NCI-H2081 (cell line): ENCODE measurements around the gene AUTS2.
"Not testable (repeated sequence)": the region's sequence is repeated elsewhere in the genome, so short reads cannot be mapped to it uniquely, and the experiment has no call there.

ENCODE experiments used
- DNase-seq, 2 experiments: peaks; one replicate each; lab custom pipeline; 2025; lab: John Stamatoyannopoulos, UW

AUTS2 gene

GRCh38 chr7:70630818-70631457 lies 1032.7 kb downstream of the AUTS2 start:
- peak in 1 of 2 experiments; percentile 30 for DNase-seq

GRCh38 chr7:70631718-70632117 lies 1033.4 kb downstream of the AUTS2 start:
- peak in 1 of 2 experiments; percentile 57 for DNase-seq

GRCh38 chr7:70632400-70632799 lies 1034.1 kb downstream of the AUTS2 start:
- no peak for DNase-seq

- DNase-seq: no peak
Measured at GRCh38 chr7:70634071-70634470, 1035.8 kb downstream of the AUTS2 start.

- no peak for DNase-seq
Measured at GRCh38 chr7:70634610-70635068, 1036.4 kb downstream of the AUTS2 start.

- no peak for DNase-seq
Measured at GRCh38 chr7:70635633-70636032, 1037.4 kb downstream of the AUTS2 start.

- no peak for DNase-seq
Measured at GRCh38 chr7:70636169-70636568, 1037.9 kb downstream of the AUTS2 start.

GRCh38 chr7:70637726-70638125 lies 1039.5 kb downstream of the AUTS2 start:
- DNase-seq: no peak

- peak in 1 of 2 experiments; percentile 54 for DNase-seq
Measured at GRCh38 chr7:70638158-70639107, 1040.2 kb downstream of the AUTS2 start.

GRCh38 chr7:70640266-70640833 lies 1042.1 kb downstream of the AUTS2 start:
- no peak for DNase-seq

GRCh38 chr7:70641882-70642281 lies 1043.6 kb downstream of the AUTS2 start:
- DNase-seq: no peak

- DNase-seq: no peak
Measured at GRCh38 chr7:70645279-70645678, 1047.0 kb downstream of the AUTS2 start.

GRCh38 chr7:70645876-70646351 lies 1047.6 kb downstream of the AUTS2 start:
- DNase-seq: no peak

GRCh38 chr7:70646536-70647248 lies 1048.4 kb downstream of the AUTS2 start:
- no peak for DNase-seq

GRCh38 chr7:70647801-70648498 lies 1049.7 kb downstream of the AUTS2 start:
- no peak for DNase-seq

- not testable (repeated sequence) for DNase-seq
Measured at GRCh38 chr7:70648499-70648861, 1050.2 kb downstream of the AUTS2 start.

GRCh38 chr7:70649323-70649722 lies 1051.0 kb downstream of the AUTS2 start:
- DNase-seq: no peak

- no peak for DNase-seq
Measured at GRCh38 chr7:70654146-70654545, 1055.9 kb downstream of the AUTS2 start.

- DNase-seq: no peak
Measured at GRCh38 chr7:70654979-70655378, 1056.7 kb downstream of the AUTS2 start.

- no peak for DNase-seq
Measured at GRCh38 chr7:70655694-70656093, 1057.4 kb downstream of the AUTS2 start.

- DNase-seq: no peak
Measured at GRCh38 chr7:70657571-70657970, 1059.3 kb downstream of the AUTS2 start.
